IMR-90 (cell line): Measurements from ENCODE around the gene DYNC2H1. TPM values are rescaled to one million over a fixed set of nuclear protein-coding genes. Genes with fewer than 3 reads are reported as not detected.

Experiments used
- ATAC-seq: fragments of 200-7000 bp; cut with Tn5 transposase; 2 replicates; pipeline ENCODE4 v1.9.1; 2020; ENCODE audit warnings: low read depth, mild to moderate bottlenecking, moderate library complexity
- BruUV-seq: library from RNA; stranded (reverse); fragments of 400-500 nt; replicated peaks from 2 replicates; lab custom pipeline; 2021; lab: Mats Ljungman, UMichigan
- CTCF ChIA-PET: fragments of 300-600 bp; formaldehyde crosslinking; extraction: SDS; loops from one replicate; lab custom pipeline; 2021; ENCODE audit warnings: antibody characterized with exemption; lab: Yijun Ruan, JAX
- POLR2A ChIA-PET: fragments of 300-600 bp; sonication (Branson Sonifier 250); formaldehyde crosslinking; loops from one replicate; lab custom pipeline; 2022; ENCODE audit warnings: antibody characterized with exemption; ENCODE audit not compliant: unreplicated experiment; lab: Charles Lee
- DNase-seq: peaks from one replicate; pipeline ENCODE4 v3.0.0; 2013
- H2AFZ ChIP-seq: replicated peaks from 2 replicates; pipeline ENCODE3; 2013; ENCODE audit warnings: low read length, mild to moderate bottlenecking; ENCODE audit not compliant: poor library complexity
- H2AK5ac ChIP-seq: 2 replicates; pipeline ENCODE4 v1.6.1; 2013; ENCODE audit warnings: low read depth, low read length, inconsistent platforms
- H2AK9ac ChIP-seq: replicated peaks from 2 replicates; pipeline ENCODE3; 2013; ENCODE audit warnings: mild to moderate bottlenecking, low read depth, low read length, moderate library complexity; ENCODE audit not compliant: poor library complexity
- H2BK120ac ChIP-seq: 2 replicates; pipeline ENCODE4 v1.6.1; 2013; ENCODE audit warnings: low read depth, low read length, inconsistent platforms
- H2BK15ac ChIP-seq: 3 replicates; pipeline ENCODE4 v1.6.1; 2013; ENCODE audit warnings: low read depth, low read length, inconsistent platforms
- H2BK20ac ChIP-seq: 2 replicates; pipeline ENCODE4 v1.6.1; 2013; ENCODE audit warnings: low read depth, mild to moderate bottlenecking, inconsistent platforms, low read length, moderate library complexity
- H2BK5ac ChIP-seq: 2 replicates; pipeline ENCODE4 v1.6.1; 2013; ENCODE audit warnings: mild to moderate bottlenecking, low read depth, low read length, inconsistent platforms; ENCODE audit not compliant: poor library complexity, severe bottlenecking
- H3K14ac ChIP-seq: replicated peaks from 2 replicates; pipeline ENCODE4 v1.6.1; 2013; ENCODE audit warnings: low read depth, low read length, inconsistent platforms
- H3K18ac ChIP-seq: 2 replicates; pipeline ENCODE4 v1.6.1; 2013; ENCODE audit warnings: low read depth, low read length, control low read depth
- H3K23ac ChIP-seq: 2 replicates; pipeline ENCODE4 v1.6.1; 2013; ENCODE audit warnings: low read depth, low read length, inconsistent platforms
- H3K27ac ChIP-seq: 2 replicates; pipeline ENCODE4 v1.5.1; 2013; ENCODE audit warnings: mild to moderate bottlenecking, control low read depth, low read length; ENCODE audit not compliant: insufficient read depth
- H3K27me3 ChIP-seq: 2 replicates; pipeline ENCODE4 v1.6.1; 2013; ENCODE audit warnings: low read length; ENCODE audit not compliant: control insufficient read depth, insufficient read depth
- H3K36me3 ChIP-seq: 2 replicates; pipeline ENCODE4 v1.6.1; 2013; ENCODE audit warnings: low read length, mixed read lengths; ENCODE audit not compliant: control insufficient read depth, insufficient read depth
- H3K4ac ChIP-seq: 2 replicates; pipeline ENCODE4 v1.6.1; 2013; ENCODE audit warnings: low read depth, low read length, inconsistent platforms
- H3K4me1 ChIP-seq: 2 replicates; pipeline ENCODE4 v1.6.1; 2013; ENCODE audit warnings: low read length, mixed read lengths; ENCODE audit not compliant: control insufficient read depth, insufficient read depth
- H3K4me2 ChIP-seq: 2 replicates; pipeline ENCODE4 v1.6.1; 2013; ENCODE audit warnings: low read depth, mild to moderate bottlenecking, control low read depth, low read length, moderate library complexity
- H3K4me3 ChIP-seq: 2 replicates; pipeline ENCODE4 v1.5.1; 2013; ENCODE audit warnings: low read depth, mild to moderate bottlenecking, control low read depth, low read length, moderate library complexity; ENCODE audit not compliant: insufficient read depth
- H3K56ac ChIP-seq: 2 replicates; pipeline ENCODE4 v1.6.1; 2013; ENCODE audit warnings: low read length, inconsistent platforms; ENCODE audit not compliant: insufficient read depth; ENCODE audit errors: extremely low read depth
- H3K79me1 ChIP-seq, 2 experiments: 2 replicates each; pipeline ENCODE4 v1.6.1; 2013; ENCODE audit warnings: low read length in 2 of 2, inconsistent platforms in 1 of 2, low read depth in 1 of 2
- H3K9ac ChIP-seq: 2 replicates; pipeline ENCODE4 v1.6.1; 2013; ENCODE audit warnings: low read depth, low read length, control low read depth
- H3K9me1 ChIP-seq: 2 replicates; pipeline ENCODE4 v1.6.1; 2013; ENCODE audit warnings: low read length, inconsistent platforms; ENCODE audit not compliant: insufficient read depth
- H3K9me3 ChIP-seq: 2 replicates; pipeline ENCODE4 v1.6.1; 2013; ENCODE audit warnings: low read length; ENCODE audit not compliant: control insufficient read depth, insufficient read depth
- H4K20me1 ChIP-seq: 2 replicates; pipeline ENCODE4 v1.6.1; 2013; ENCODE audit warnings: low read length, inconsistent platforms; ENCODE audit not compliant: insufficient read depth
- H4K5ac ChIP-seq: 2 replicates; pipeline ENCODE4 v1.6.1; 2013; ENCODE audit warnings: mild to moderate bottlenecking, low read depth, low read length, control low read depth
- H4K8ac ChIP-seq, 2 experiments: 2 replicates each; pipeline ENCODE4 v1.6.1; 2013; ENCODE audit warnings: low read depth in 2 of 2, low read length in 2 of 2, control low read depth in 1 of 2, inconsistent platforms in 1 of 2
- H4K91ac ChIP-seq: 2 replicates; pipeline ENCODE4 v1.6.1; 2013; ENCODE audit warnings: low read depth, low read length, inconsistent platforms; ENCODE audit not compliant: insufficient read depth
- BHLHE40 ChIP-seq: fragments of 150-350 bp; IDR thresholded peaks from 2 replicates; pipeline ENCODE4 v1.6.1; 2016; ENCODE audit warnings: mild to moderate bottlenecking, low read depth, low read length
- CEBPB ChIP-seq: IDR thresholded peaks from 2 replicates; pipeline ENCODE4 v1.6.1; 2012; ENCODE audit warnings: low read depth, low read length, improper control_type of control experiment
- CHD1 ChIP-seq: IDR thresholded peaks from 2 replicates; pipeline ENCODE4 v1.6.1; 2012; ENCODE audit warnings: low read depth, low read length, improper control_type of control experiment
- CTCF ChIP-seq: conservative IDR thresholded peaks from 2 replicates; pipeline ENCODE4 v1.5.1; 2012; ENCODE audit warnings: mild to moderate bottlenecking, low read depth, low read length, improper control_type of control experiment
- ELK1 ChIP-seq: fragments of 150-350 bp; IDR thresholded peaks from 2 replicates; pipeline ENCODE4 v1.6.1; 2016; ENCODE audit warnings: low read depth, mild to moderate bottlenecking, low read length, moderate library complexity, borderline replicate concordance
- FOS ChIP-seq: fragments of 150-350 bp; IDR thresholded peaks from 2 replicates; pipeline ENCODE4 v1.6.1; 2016; ENCODE audit warnings: low read depth, low read length
- MAFK ChIP-seq: IDR thresholded peaks from 2 replicates; pipeline ENCODE4 v1.6.1; 2012; ENCODE audit warnings: low read depth, low read length, improper control_type of control experiment
- MAZ ChIP-seq: IDR thresholded peaks from 2 replicates; pipeline ENCODE4 v1.6.1; 2012; ENCODE audit warnings: low read depth, mild to moderate bottlenecking, low read length, improper control_type of control experiment, moderate library complexity, borderline replicate concordance
- MXI1 ChIP-seq: IDR thresholded peaks from 2 replicates; pipeline ENCODE4 v1.6.1; 2012; ENCODE audit warnings: low read depth, mild to moderate bottlenecking, low read length, moderate library complexity, borderline replicate concordance
- NFE2L2 ChIP-seq: fragments of 150-350 bp; IDR thresholded peaks from 2 replicates; pipeline ENCODE4 v1.6.1; 2016; ENCODE audit warnings: low read depth, mild to moderate bottlenecking, low read length
- POLR2A ChIP-seq: IDR thresholded peaks from 2 replicates; pipeline ENCODE4 v1.6.1; 2012; ENCODE audit warnings: mild to moderate bottlenecking, low read depth, low read length
- RAD21 ChIP-seq: IDR thresholded peaks from 2 replicates; pipeline ENCODE4 v1.6.1; 2012; ENCODE audit warnings: low read length, improper control_type of control experiment
- RCOR1 ChIP-seq: IDR thresholded peaks from 2 replicates; pipeline ENCODE4 v1.6.1; 2012; ENCODE audit warnings: mild to moderate bottlenecking, low read length, improper control_type of control experiment; ENCODE audit not compliant: insufficient replicate concordance
- RFX5 ChIP-seq: IDR thresholded peaks from 2 replicates; pipeline ENCODE4 v1.8.0; 2012; ENCODE audit warnings: low read depth, mild to moderate bottlenecking, low read length, moderate library complexity
- SMC3 ChIP-seq: fragments of 150-350 bp; IDR thresholded peaks from 2 replicates; pipeline ENCODE4 v1.6.1; 2016; ENCODE audit warnings: low read depth, mild to moderate bottlenecking, antibody characterized with exemption, low read length, moderate library complexity
- USF2 ChIP-seq: fragments of 150-350 bp; IDR thresholded peaks from 2 replicates; pipeline ENCODE4 v1.6.1; 2017; ENCODE audit warnings: mild to moderate bottlenecking, antibody characterized with exemption, low read length, low read depth
- WGBS, 2 experiments: methylation state at CpG; one replicate each; pipeline versions ENCODE4 v1.1.5 to v1.1.7; 2013; ENCODE audit warnings: missing lambda C conversion rate in 2 of 2; ENCODE audit not compliant: insufficient read length in 1 of 2; ENCODE audit errors: extremely low coverage in 2 of 2; 5-methylcytosine and 5-hydroxymethylcytosine counted together
- dilution Hi-C: fragments of 300-500 bp; cut with HindIII; formaldehyde crosslinking; loops from one replicate; pipeline ENCODE4 v1.14.3; 2018; ENCODE audit warnings: low sequenced_read_pairs; ENCODE audit not compliant: unreplicated experiment
- in situ Hi-C: fragments of 300-500 bp; cut with MboI; formaldehyde crosslinking; loops from 3 replicates; pipeline ENCODE4 v1.14.3; 2019; ENCODE audit warnings: low sequenced_read_pairs, inconsistent platforms, mixed read lengths
- intact Hi-C: fragments of 100-400 bp; cut with micrococcal nuclease; formaldehyde crosslinking; loops from 2 replicates; pipeline ENCODE4 v1.10.0; 2022
- polyA plus RNA-seq, 3 experiments: library from polyadenylated mRNA; depleted of rRNA; stranded (reverse); fragments of >200 nt; gene quantifications; 2 replicates each; pipeline ENCODE4 v1.2.3, GENCODE V29; 2012; ENCODE audit warnings: low replicate concordance in 1 of 3
- total RNA-seq: library from RNA; depleted of rRNA; stranded (reverse); fragments of >200 nt; gene quantifications from 2 replicates; pipeline ENCODE4 v1.2.3, GENCODE V29; 2012

The DYNC2H1 gene
- total and polyA plus RNA-seq, 2 of the 4 experiments (the other 2 are of a cell fraction): 5.7 to 21.0 TPM

- Histone ChIP-seq H4K91ac (no peak overlapping the region), H3K9me1 (peaks cover 3% of the 10 kb centered on the region; the same call in 1 of the 2 replicates), H3K14ac (peak overlapping the region; percentile 15; the same call in 1 of the 2 replicates), H2AK5ac (no peak overlapping the region), H2BK120ac (no peak overlapping the region), H3K4ac (no peak overlapping the region), H2BK5ac (no peak overlapping the region), H3K9me3 (no peaks in the 10 kb centered on the region), H2BK20ac (no peak overlapping the region), H3K36me3 (no peaks in the 10 kb centered on the region; the same call in 1 of the 2 replicates), H2AK9ac (no peak overlapping the region), H3K79me1 (no peaks in the 10 kb centered on the region), H4K20me1 (no peaks in the 10 kb centered on the region), H3K4me1 (peaks cover 4% of the 10 kb centered on the region), H2BK15ac (no peak overlapping the region), H3K23ac (0 out of 2 replicates have a peak overlapping the region, but pooled peaks have one; percentile 55), H4K5ac (no peak overlapping the region), H3K4me3 (no peak overlapping the region), H3K4me2 (no peak overlapping the region), H2AFZ (no peak overlapping the region), H3K18ac (no peak overlapping the region), H4K8ac (0 out of 4 replicates have a peak overlapping the region, but pooled peaks of 1 of the 2 experiments have one; percentile 1), H3K9ac (no peak overlapping the region), H3K27ac (no peak overlapping the region), H3K56ac (no peak overlapping the region), H3K27me3 (no peaks in the 10 kb centered on the region)
- ATAC-seq: no peak
- ChIA-PET POLR2A (no interaction called here), CTCF (interaction anchor here (0.7 to 1.0 kb wide), 2 partner anchors 218 to 278 kb away, joined by 3 to 4 read pairs; no protein-coding TSS in a partner anchor)
- no peak for TF ChIP-seq MXI1
- TF ChIP-seq FOS: no peak
- no peak for TF ChIP-seq CEBPB
- no peak for TF ChIP-seq RFX5
- TF ChIP-seq RCOR1: no peak
- TF ChIP-seq NFE2L2: no peak
- TF ChIP-seq MAFK: no peak
- TF ChIP-seq RAD21: no peak
- no peak for TF ChIP-seq MAZ
- no peak for TF ChIP-seq CTCF
- no peak for TF ChIP-seq ELK1
- TF ChIP-seq CHD1: no peak
- no peak for TF ChIP-seq POLR2A
- TF ChIP-seq SMC3: no peak
- TF ChIP-seq BHLHE40: no peak
- TF ChIP-seq USF2: no peak
- no TSS peak for BruUV-seq
- WGBS, 2 experiments: no CpG with 5 or more reads among the region's 6 CpGs
- intact Hi-C loops (loop anchor here (10.0 kb wide), 1 partner anchor 602 kb away; no protein-coding TSS in a partner anchor), in situ Hi-C loops (no loop called here), dilution Hi-C loops (no loop called here)
- DNase-seq: no peak
Measured at GRCh38 chr11:103322821-103323220, 213.6 kb downstream of the DYNC2H1 start.
